ENCODE results near the gene TNXB. TPM values are rescaled to one million over a fixed set of nuclear protein-coding genes. Genes with fewer than 3 reads are reported as not detected.

TNXB gene
- total and polyA plus RNA-seq, 4 experiments from 2014 or later = 0.31 to 22.4 (median 16.5) TPM; not detected in 1

GRCh38 chr6:32085759-32086459 is 23.2 kb downstream of the TNXB start:
- Mint-ChIP-seq H3K4me3 (no peak overlapping the region), H3K27me3 (peaks cover 16 to 19% of the 10 kb centered on the region in 2 donors), H3K36me3 (no peaks in the 10 kb centered on the region), H3K9me3 (peaks cover 0 to 2% (median 0%) of the 10 kb centered on the region in 8 donors), H3K27ac (peak overlapping the region in 1 of 7 donors; percentile 52), H3K4me1 (peaks cover 1 to 23% (median 3%) of the 10 kb centered on the region in 4 donors)
- Histone ChIP-seq H3K36me3 (ENCODE audit: insufficient read depth, low read length) (no peaks in the 10 kb centered on the region), H3K27ac (ENCODE audit: low read depth, low read length) (no peak overlapping the region), H3K9me3 (ENCODE audit: control insufficient read depth in 1 of 2, low read length in 2 of 2) (no peaks in the 10 kb centered on the region), H3K4me1 (ENCODE audit: insufficient read depth, low read length) (no peaks in the 10 kb centered on the region), H3K4me3 (ENCODE audit: low read length in 2 of 2) (no peak overlapping the region), H3K27me3 (ENCODE audit: insufficient read depth, low read length) (peaks cover 16% of the 10 kb centered on the region)
- intact Hi-C loops (cut with micrococcal nuclease) = no loop called here
- DNase-seq = no peak
- ChIA-PET POLR2A (ENCODE audit: partially characterized antibody) (no interaction called here), CTCF (ENCODE audit: partially characterized antibody) (interaction anchor here (0.8 kb wide), 1 partner anchor 211 kb away, joined by 3 read pairs; no protein-coding TSS in a partner anchor)

GRCh38 chr6:32084780-32085179 is 24.4 kb downstream of the TNXB start:
- Histone ChIP-seq H3K4me1 (ENCODE audit: insufficient read depth, low read length) (no peaks in the 10 kb centered on the region), H3K36me3 (ENCODE audit: insufficient read depth, low read length) (no peaks in the 10 kb centered on the region), H3K4me3 (ENCODE audit: low read length in 2 of 2) (no peak overlapping the region), H3K9me3 (ENCODE audit: control insufficient read depth in 1 of 2, low read length in 2 of 2) (no peaks in the 10 kb centered on the region), H3K27me3 (ENCODE audit: insufficient read depth, low read length) (peaks cover 16% of the 10 kb centered on the region), H3K27ac (ENCODE audit: low read depth, low read length) (no peak overlapping the region)
- Mint-ChIP-seq H3K4me1 (peaks cover 1 to 23% (median 3%) of the 10 kb centered on the region in 4 donors), H3K9me3 (peaks cover 0 to 2% (median 0%) of the 10 kb centered on the region in 8 donors), H3K27ac (no peak overlapping the region), H3K36me3 (no peaks in the 10 kb centered on the region), H3K27me3 (peaks cover 16 to 18% of the 10 kb centered on the region in 2 donors), H3K4me3 (no peak overlapping the region)
- ChIA-PET CTCF (ENCODE audit: partially characterized antibody) (interaction anchor here (0.6 kb wide), 1 partner anchor 329 kb away, joined by 3 read pairs; no protein-coding TSS in a partner anchor), POLR2A (ENCODE audit: partially characterized antibody) (no interaction called here)
- intact Hi-C loops (cut with micrococcal nuclease) = no loop called here
- no peak for DNase-seq

GRCh38 chr6:32083812-32084768 is 25.0 kb downstream of the TNXB start:
- Mint-ChIP-seq H3K27me3 (peaks cover 16 to 18% of the 10 kb centered on the region in 2 donors), H3K27ac (peak overlapping the region in 1 of 7 donors; percentile 16), H3K36me3 (no peaks in the 10 kb centered on the region), H3K4me1 (peaks cover 1 to 23% (median 3%) of the 10 kb centered on the region in 4 donors), H3K4me3 (no peak overlapping the region), H3K9me3 (peaks cover 0 to 2% (median 0%) of the 10 kb centered on the region in 8 donors)
- intact Hi-C loops (cut with micrococcal nuclease) = no loop called here
- ChIA-PET CTCF (ENCODE audit: partially characterized antibody) (interaction anchor here (0.6 kb wide), 1 partner anchor 330 kb away, joined by 3 read pairs; no protein-coding TSS in a partner anchor), POLR2A (ENCODE audit: partially characterized antibody) (no interaction called here)
- no peak for DNase-seq
- no peaks in the 10 kb centered on the region for H3K4me1 ChIP-seq (ENCODE audit: insufficient read depth, low read length)
- no peaks in the 10 kb centered on the region for H3K36me3 ChIP-seq (ENCODE audit: insufficient read depth, low read length)
- no peak overlapping the region for H3K27ac ChIP-seq (ENCODE audit: low read depth, low read length)
- no peaks in the 10 kb centered on the region for H3K9me3 ChIP-seq (ENCODE audit: control insufficient read depth in 1 of 2, low read length in 2 of 2)
- H3K27me3 ChIP-seq (ENCODE audit: insufficient read depth, low read length) = peaks cover 16% of the 10 kb centered on the region
- no peak overlapping the region for H3K4me3 ChIP-seq (ENCODE audit: low read length in 2 of 2)

GRCh38 chr6:32082935-32083334 is 26.2 kb downstream of the TNXB start:
- Histone ChIP-seq H3K9me3 (ENCODE audit: control insufficient read depth in 1 of 2, low read length in 2 of 2) (no peaks in the 10 kb centered on the region), H3K27ac (ENCODE audit: low read depth, low read length) (no peak overlapping the region), H3K36me3 (ENCODE audit: insufficient read depth, low read length) (no peaks in the 10 kb centered on the region), H3K4me3 (ENCODE audit: low read length in 2 of 2) (no peak overlapping the region), H3K4me1 (ENCODE audit: insufficient read depth, low read length) (no peaks in the 10 kb centered on the region), H3K27me3 (ENCODE audit: insufficient read depth, low read length) (peaks cover 16% of the 10 kb centered on the region)
- ChIA-PET CTCF (ENCODE audit: partially characterized antibody) (no interaction called here), POLR2A (ENCODE audit: partially characterized antibody) (no interaction called here)
- Mint-ChIP-seq H3K4me1 (peaks cover 1 to 18% (median 3%) of the 10 kb centered on the region in 4 donors), H3K36me3 (no peaks in the 10 kb centered on the region), H3K4me3 (no peak overlapping the region), H3K27me3 (peaks cover 16 to 18% of the 10 kb centered on the region in 2 donors), H3K9me3 (peaks cover 0 to 2% (median 0%) of the 10 kb centered on the region in 8 donors), H3K27ac (no peak overlapping the region)
- no peak for DNase-seq
- intact Hi-C loops (cut with micrococcal nuclease) = no loop called here

GRCh38 chr6:32082478-32082877 is 26.7 kb downstream of the TNXB start:
- no peak for DNase-seq
- intact Hi-C loops (cut with micrococcal nuclease) = no loop called here

GRCh38 chr6:32081168-32081990 is 27.8 kb downstream of the TNXB start:
- Mint-ChIP-seq H3K9me3 (peaks cover 0 to 2% (median 0%) of the 10 kb centered on the region in 8 donors), H3K4me1 (peaks cover 0 to 13% (median 0%) of the 10 kb centered on the region in 4 donors), H3K27ac (peak overlapping the region in 1 of 7 donors; percentile 49), H3K27me3 (peaks cover 10 to 12% of the 10 kb centered on the region in 2 donors), H3K4me3 (no peak overlapping the region), H3K36me3 (no peaks in the 10 kb centered on the region)
- intact Hi-C loops (cut with micrococcal nuclease) = no loop called here
- Histone ChIP-seq H3K4me3 (ENCODE audit: low read length in 2 of 2) (no peak overlapping the region), H3K27me3 (ENCODE audit: insufficient read depth, low read length) (peaks cover 10% of the 10 kb centered on the region), H3K9me3 (ENCODE audit: control insufficient read depth in 1 of 2, low read length in 2 of 2) (no peaks in the 10 kb centered on the region), H3K27ac (ENCODE audit: low read depth, low read length) (no peak overlapping the region), H3K36me3 (ENCODE audit: insufficient read depth, low read length) (no peaks in the 10 kb centered on the region), H3K4me1 (ENCODE audit: insufficient read depth, low read length) (no peaks in the 10 kb centered on the region)
- ChIA-PET POLR2A (ENCODE audit: partially characterized antibody) (no interaction called here), CTCF (ENCODE audit: partially characterized antibody) (no interaction called here)
- DNase-seq = no peak

More at GRCh38 chr6:32082478-32082877, 26.7 kb downstream of the TNXB start:
- no peak overlapping the region for H3K27ac Mint-ChIP-seq
- H3K27me3 ChIP-seq (ENCODE audit: insufficient read depth, low read length) = peaks cover 16% of the 10 kb centered on the region
- H3K4me3 Mint-ChIP-seq = no peak overlapping the region
- no peaks in the 10 kb centered on the region for H3K36me3 ChIP-seq (ENCODE audit: insufficient read depth, low read length)
- peaks cover 16 to 18% of the 10 kb centered on the region in 2 donors for H3K27me3 Mint-ChIP-seq
- ChIA-PET CTCF (ENCODE audit: partially characterized antibody) (no interaction called here), POLR2A (ENCODE audit: partially characterized antibody) (no interaction called here)
- H3K4me1 Mint-ChIP-seq = peaks cover 1 to 18% (median 3%) of the 10 kb centered on the region in 4 donors
- H3K9me3 Mint-ChIP-seq = peaks cover 0 to 2% (median 0%) of the 10 kb centered on the region in 8 donors
- H3K4me1 ChIP-seq (ENCODE audit: insufficient read depth, low read length) = no peaks in the 10 kb centered on the region
- no peak overlapping the region for H3K27ac ChIP-seq (ENCODE audit: low read depth, low read length)
- H3K9me3 ChIP-seq (ENCODE audit: control insufficient read depth in 1 of 2, low read length in 2 of 2) = no peaks in the 10 kb centered on the region
- H3K4me3 ChIP-seq (ENCODE audit: low read length in 2 of 2) = no peak overlapping the region
- no peaks in the 10 kb centered on the region for H3K36me3 Mint-ChIP-seq
